HG02884 (cell line): ENCODE measurements around the gene CENPE.

ENCODE experiments used
- ATAC-seq: cut with Tn5 transposase; IDR thresholded peaks from one replicate; pipeline ENCODE4 v1.9.1; 2021; ENCODE audit warnings: mild to moderate bottlenecking, moderate library complexity; ENCODE audit not compliant: unreplicated experiment

CENPE gene

GRCh38 chr4:103079621-103080020 is 118.5 kb downstream of the CENPE start:
- ATAC-seq: no peak

GRCh38 chr4:103076747-103077347 is 121.3 kb downstream of the CENPE start, which contains the start of gene SLC9B2:
TSS of gene SLC9B2 (minus strand) at chr4:103076761. CDS start at chr4:103067550, 9,211 bp downstream.
- ATAC-seq: peak; percentile 44

DNA sequence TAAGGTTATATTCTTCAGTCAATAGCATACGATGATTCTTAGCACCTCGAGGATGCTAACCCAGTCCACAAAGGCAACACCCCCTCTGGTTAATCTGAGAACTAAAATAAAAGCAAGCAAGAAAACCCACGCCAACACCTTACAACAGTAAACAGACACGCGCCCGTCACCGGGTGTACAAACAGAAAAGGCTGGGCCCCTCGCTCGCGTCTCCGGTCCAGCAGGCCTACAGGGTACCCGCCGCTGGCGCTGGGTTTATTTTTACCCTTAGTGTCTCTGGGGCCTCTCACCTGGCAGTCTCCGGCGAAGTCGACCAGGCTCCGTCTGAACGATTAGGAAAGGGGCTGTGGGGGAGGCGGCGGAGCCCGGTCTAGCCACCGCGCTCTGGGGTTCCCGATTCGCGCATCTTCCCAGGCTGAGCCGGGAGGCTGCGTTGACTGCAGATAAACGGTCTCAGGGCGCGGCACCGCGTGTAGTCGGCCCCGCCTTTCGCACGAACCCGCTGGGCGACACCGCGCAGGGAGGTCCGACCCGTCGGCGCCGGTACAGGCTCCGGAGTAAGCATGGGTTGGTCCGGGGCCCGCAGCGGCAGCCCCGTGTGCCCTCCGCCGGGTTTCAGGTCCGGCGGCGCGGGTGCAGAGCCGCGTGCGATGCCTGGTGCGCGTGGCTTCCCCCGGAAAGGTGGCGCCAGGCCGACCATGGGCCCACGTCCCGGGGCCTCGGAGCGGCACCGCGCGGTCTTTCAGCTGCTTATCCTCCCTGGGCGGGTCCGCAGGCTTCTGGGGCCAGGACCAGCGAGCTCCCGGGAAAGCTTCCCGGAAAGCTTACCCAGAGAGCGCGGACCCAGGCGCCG is 122.0 kb downstream of the CENPE start:
- ATAC-seq: peak; percentile 45

GRCh38 chr4:103075435-103075893 is 122.7 kb downstream of the CENPE start:
- ATAC-seq: no peak

DNA sequence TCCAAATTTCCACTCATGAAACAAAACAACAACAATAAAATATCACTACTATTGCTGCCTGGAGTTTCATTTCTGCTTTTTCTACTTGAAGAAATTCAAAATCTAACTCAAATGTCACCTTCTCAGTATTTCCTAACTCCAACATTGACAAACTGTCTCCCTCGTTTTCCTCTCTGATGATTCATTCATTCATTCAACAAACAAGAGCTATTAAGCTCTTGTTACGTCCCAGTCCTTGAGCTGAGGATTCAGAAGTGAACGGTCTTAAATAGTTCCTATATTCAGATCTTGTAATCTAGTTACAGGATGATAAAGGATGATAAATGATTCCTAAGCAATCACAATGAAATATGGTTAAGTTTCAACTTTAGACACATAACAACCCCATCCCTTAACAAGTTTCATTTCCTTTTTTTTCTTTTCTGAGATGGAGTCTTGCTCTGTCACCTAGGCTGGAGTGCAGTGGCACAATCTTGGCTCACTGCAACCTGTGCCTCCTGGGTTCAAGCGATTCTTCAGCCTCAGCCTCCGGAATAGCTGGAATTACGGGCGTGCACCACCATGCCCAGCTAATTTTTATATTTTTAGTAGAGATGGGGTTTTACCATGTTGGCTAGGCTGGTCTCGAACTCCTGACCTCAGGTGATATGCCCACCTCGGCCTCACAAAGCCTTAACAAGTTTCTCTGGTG is 123.3 kb downstream of the CENPE start:
- peak; percentile 30 for ATAC-seq

DNA sequence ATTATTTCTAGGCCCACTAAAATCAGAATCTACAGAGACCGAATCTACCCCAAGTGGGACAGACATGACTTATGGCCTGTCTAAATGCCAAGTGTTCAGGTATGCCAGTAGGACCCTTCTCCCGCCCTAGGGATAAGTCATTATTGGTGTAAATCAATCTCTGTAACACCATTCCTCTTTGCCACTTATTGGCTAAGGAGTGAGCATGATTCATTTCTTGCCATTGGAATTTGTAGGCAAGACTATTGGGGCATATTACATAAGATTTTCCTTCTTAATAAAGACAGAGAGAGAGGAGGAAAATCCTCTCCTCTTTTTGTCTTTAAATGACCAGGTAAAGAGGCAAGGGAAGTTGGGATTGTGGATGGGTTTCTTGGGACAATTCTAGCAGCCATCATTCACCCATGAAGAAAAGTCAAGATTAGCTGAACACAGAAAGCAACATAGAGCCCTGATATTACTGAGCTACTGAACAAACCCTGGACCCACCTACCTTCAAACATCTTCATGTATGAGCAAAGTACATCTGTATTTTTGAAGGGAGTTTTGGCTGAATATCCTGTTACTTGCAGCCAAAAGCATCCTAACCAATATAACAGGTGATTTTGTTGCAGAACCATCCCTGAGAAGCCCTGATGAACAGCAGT is 124.2 kb downstream of the CENPE start:
- no peak for ATAC-seq

- no peak for ATAC-seq
Observed at GRCh38 chr4:103067841-103068547, 130.1 kb downstream of the CENPE start.

GRCh38 chr4:103060453-103061148 is 137.5 kb downstream of the CENPE start:
- no peak for ATAC-seq
